ENCODE data around the gene GNG13.
"Not testable (repeated sequence)": the region's sequence is repeated elsewhere in the genome, so short reads cannot be mapped to it uniquely, and the experiment has no call there.

The GNG13 gene

GRCh38 chr16:792221-792995 lies 8.1 kb downstream of the GNG13 start:
- no peak for DNase-seq

DNA sequence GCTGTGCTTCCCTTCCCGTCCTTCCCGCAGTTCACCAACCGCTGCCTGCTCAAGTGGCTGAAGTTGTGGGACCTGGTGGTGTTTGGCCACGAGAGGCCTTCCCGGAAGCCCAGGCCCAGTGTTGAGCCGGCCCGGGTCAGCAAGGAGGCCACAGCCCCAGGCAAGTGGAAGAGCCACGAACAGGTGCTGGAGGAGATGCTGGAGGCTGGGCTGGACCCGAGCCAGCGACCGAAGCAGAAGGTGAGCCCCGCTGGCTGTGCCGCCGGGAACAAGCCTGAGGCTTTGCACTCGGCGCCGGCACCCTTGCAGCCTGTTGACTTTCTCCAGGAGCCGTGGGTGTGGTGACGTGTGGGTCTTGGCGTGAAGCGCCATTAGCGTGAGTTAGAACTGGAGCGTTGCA lies 9.4 kb downstream of the GNG13 start:
- DNase-seq: no peak

DNA sequence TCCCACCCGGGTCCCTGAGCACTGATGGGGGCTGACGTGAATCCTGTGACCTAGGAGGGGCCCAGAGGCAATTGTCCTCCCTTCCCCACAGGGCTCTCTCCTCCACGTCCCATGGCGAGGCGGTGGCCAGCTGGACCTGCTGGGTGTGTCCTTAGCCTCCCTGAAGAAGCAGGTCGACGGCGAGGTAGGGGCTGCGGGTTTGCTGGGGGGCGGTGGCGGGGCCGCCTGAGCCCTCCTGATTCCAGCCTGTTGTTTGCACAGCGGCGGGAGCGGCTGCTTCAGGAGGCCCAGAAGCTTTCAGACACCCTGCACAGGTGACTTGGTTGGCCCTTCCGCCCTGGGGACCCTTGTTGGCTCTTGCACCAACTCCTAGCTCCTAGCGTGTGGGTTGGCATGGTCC lies 10.4 kb downstream of the GNG13 start:
- no peak for DNase-seq

DNA sequence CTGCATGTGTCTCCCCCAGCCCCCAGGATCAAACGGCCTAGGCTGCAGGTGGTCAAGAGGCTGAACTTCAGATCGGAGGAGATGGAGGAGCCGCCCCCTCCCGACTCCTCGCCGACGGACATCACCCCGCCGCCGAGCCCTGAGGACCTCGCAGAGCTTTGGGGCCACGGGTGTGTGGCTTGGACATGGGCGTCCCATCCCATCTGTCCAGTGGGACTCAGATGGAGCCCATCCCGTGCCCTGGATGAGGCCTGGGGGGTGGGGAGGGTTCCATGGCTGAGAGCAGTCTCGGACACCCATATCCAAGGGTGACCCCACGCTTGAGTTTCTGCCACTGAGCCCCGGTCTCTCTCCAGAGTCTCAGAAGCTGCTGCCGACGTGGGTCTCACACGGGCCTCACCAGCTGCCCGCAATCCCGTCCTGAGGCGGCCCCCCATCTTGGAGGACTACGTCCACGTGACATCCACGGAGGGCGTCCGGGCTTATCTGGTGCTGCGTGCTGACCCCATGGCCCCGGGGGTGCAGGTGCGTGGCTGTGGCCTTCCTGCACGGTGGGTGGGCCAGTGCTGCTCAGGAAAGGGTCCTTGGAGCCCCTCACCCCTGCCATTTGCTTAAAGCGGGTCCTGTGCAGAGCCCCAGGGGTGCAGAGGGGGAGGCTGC lies 11.2 kb downstream of the GNG13 start:
- DNase-seq: no peak

DNA sequence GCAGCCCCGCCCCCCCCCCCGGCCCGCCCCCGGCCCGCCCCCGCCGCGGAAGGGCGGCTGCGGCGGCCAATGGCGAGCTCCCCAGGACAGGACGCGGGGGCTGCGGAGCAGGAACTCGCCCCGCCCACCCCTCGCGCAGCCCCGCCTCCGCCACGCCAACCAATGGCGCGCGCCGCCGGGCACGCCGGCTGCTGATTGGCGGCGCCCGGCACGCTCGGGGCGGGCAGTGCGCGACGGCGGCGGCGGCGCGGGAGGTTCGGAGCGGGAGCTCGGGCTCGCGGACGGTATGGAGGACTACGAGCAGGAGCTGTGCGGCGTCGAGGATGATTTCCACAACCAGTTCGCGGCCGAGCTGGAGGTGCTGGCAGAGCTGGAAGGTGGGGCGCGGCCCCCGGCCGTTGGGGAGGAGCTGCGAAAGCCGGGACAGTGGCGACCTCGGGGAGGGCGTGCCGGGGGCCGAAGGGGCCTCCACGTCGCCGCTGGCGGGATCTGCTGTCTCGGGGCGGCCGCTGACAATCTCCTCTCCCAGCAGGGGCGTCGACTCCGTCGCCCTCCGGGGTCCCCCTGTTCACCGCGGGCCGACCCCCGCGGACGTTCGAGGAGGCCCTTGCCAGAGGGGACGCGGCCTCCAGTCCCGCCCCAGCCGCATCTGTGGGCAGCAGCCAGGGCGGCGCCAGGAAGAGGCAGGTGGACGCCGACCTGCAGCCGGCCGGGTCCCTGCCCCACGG lies 12.0 kb downstream of the GNG13 start, which contains the start of gene CHTF18:
Gene CHTF18 (plus strand): TSS at position 222 of the 728 bp plus-strand sequence. CDS start 65 bp downstream, at position 287.
- peak; percentile 75 for DNase-seq

DNA sequence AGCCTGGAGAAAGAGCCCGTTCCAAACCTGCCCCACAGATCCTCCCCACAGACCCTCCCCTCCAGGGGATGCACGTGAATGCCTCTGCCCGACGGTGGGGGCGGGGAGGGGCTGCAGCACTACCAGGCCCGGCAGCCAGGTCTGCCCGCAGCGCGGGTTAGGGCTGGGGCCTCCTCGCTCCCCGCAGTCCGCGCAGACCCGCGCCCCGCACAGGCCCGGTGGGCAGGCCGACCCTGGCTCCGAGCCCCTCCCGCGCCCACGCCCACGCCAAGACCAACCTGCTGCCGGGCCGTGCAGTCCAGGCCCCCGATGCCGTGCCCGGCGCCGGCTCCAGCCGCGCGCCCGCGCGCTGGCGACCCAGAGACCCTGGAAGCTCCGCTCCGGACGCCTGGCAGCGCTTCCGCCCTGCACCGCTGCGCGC lies 12.5 kb downstream of the GNG13 start, which contains the start of gene RPUSD1:
Gene RPUSD1 (minus strand): TSS at position 404 of the 421 bp plus-strand sequence. CDS start 644 bp downstream, outside the sequence.
- DNase-seq: no peak

DNA sequence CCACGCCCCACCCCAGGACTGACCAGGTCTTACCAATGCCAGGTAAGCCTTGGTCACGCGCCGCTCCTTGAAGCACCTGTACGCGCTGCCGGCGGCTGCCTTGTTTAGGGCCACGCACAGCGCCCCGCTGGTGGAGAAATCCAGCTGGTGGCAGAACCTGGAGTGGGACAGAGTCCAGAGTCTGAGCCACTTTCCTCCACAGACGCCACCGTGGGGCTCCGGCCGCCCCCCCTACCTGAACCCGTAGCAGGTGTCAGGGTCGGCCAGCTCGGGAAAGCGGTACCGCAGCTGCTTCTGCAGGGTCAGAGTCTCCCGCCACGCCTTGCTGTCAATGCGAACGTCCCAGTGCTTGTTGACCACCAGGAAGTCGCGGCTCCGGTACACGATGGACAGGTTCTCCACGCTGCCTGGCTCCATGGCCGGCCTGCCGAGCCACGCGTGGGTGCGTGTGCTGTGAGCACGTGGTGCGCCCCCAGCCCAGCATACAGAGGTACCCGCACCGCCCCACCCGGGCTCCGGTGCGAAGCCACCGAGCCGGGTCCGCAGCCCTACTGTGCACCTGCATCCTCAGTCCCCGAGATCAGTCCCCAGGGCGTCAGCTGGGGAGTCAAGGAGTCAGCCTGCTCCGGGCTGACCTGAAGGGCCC lies 13.1 kb downstream of the GNG13 start:
- DNase-seq: no peak

DNA sequence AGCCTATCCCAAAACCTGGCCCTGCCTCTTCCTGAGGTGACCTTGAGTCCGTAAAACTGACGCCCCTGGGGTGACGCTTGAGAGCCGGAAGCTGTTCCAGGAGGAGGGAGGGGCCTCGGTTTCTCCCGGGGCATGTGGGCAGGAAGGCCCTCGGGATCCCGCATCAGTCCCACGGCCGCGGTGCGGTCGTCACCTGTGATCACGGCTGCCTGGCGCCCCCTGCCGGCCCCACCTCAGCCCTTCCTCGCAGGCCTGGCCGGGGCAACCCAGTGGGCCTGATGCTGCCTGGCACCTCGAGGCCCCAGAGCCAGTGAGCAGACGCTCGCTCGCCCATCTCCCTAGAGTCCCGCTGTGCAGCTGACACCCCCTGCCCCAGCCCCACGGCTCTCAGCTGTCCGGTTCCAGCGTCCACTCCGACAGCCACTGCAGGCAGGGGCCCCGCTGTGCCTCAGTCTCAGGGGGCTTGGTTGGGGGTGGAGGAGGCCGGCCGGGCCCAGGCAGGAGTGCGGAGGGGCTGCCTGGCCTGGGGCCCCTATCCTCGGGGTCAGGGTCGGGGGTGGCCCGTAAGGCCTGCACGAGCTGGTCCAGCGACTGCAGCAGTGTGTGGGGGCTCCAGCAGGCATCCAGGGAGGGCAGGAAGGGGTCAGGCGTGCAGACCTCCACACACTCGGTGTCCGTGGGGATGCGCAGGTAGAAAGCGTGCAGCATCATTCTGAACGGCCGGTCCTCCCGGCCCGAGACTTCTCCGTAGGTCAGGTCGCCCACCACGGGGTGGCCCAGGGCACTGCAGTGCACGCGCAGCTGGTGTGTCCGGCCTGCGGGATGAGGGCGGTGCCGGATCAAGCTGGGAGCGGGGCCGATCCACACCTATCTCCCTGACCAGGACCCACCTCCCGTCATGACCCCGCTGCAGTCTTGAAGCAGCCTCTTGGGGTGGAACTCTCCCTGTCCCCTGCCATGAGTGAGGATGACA lies 14.7 kb downstream of the GNG13 start:
- DNase-seq: no peak

GRCh38 chr16:784431-784830 lies 16.1 kb downstream of the GNG13 start:
- DNase-seq: no peak

GRCh38 chr16:783404-784161 lies 17.0 kb downstream of the GNG13 start:
- DNase-seq: no peak

GRCh38 chr16:782766-783403 lies 17.6 kb downstream of the GNG13 start:
- peak; percentile 60 for DNase-seq

DNA sequence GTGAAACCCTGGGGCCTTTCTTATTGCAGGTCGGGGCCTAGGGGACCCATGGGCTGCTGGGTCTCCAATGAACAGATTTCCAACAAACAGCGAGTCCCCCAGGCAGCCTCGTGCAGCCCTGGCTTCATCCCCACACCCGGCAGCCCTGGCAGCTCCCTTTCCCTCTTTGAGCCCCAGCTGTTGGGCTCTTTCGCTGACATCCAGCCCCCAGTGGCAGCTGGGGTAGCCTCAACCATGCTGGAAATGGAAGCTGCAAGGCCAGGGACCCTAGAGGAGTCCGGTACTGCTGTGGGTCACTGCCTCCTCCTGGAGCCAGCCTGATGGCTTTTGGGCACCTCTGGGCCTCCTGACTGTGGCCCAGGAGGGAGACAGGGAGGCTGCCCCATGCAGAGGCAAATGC lies 18.3 kb downstream of the GNG13 start:
- no peak for DNase-seq

- no peak for DNase-seq
These were observed 19.1 kb downstream of the GNG13 start for GRCh38 chr16:781346-782010.

DNA sequence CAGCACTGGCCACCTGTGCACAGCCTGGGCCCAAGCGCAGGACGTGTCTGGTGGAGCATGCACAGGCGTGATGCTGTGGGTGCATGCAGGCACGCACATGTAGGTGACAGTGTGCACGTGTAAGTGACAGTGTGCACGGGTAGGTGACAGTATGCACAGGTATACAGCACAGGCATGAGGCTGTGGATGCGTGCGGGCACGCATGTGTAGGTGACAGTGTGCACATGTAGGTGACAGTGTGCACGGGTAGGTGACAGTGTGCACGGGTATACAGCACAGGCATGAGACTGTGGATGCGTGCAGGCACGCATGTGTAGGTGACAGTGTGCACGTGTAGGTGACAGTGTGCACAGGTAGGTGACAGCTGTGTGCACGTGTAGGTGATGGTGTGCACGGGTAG lies 20.2 kb downstream of the GNG13 start:
- DNase-seq: no peak

DNA sequence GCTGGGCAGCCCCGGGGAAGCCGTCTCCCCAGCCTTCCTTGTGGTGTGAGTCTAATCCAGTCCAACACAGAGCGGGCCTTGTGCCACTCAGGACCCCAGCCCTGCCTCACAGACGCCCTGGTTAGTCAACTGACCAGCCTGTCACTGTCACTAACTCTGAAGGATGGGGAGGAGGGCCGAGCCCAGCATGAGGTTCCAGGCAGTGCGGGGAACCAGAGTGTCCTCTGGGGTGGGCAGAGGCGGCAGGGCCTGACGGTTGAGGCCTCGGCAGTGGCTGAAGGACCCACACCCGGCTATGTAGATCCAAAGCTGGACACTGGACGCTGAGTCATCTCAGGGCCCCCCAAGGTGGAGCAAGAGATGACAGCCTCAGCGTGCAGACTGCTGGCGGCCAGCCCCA lies 21.0 kb downstream of the GNG13 start:
- DNase-seq: no peak

DNA sequence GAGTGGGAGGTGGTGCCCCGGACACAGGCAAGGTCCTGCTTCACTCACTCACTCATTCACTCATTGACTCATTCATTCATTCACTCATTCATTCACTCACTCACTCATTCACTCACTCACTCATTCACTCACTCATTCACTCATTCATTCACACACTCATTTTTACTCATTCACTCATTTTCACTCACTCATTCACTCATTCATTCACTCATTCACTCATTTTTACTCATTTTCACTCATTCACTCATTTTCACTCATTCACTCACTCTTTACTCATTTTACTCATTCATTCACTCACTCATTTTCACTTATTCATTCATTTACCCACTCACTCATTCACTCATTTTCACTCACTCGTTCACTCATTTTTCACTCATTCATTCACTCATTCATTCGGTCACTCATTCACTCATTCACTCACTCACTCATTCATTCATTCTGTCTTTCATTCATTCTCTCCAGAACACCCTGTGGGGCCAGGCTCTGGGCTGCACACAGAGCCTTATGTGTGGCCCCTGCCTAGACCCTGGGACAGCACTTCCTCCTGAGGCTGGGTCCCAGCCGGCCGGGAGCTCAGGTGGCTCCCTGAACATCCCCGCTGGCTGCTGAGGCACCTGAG lies 21.5 kb downstream of the GNG13 start:
- no peak for DNase-seq

DNA sequence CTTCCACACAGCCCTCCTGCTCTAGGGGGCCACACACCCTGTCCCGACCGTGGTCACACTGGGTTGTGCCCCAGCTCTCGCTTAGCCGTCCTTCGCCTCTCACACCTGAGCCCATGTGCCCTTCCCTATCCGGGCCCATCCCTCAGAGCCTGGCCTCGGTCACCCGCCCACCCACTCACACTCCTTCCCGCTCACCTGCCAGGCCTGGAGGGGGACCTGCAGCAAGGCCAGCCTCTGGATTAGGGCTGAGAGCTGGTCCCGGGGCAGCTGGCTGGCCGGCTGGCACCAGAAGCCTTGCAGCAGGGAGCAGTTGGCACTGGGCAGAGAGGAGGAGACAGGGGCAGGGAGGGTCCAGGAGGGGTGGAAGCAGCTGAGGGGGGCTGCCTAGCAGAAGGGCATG lies 22.1 kb downstream of the GNG13 start:
- DNase-seq: no peak

GRCh38 chr16:777826-778225 lies 22.7 kb downstream of the GNG13 start:
- no peak for DNase-seq

- no peak for DNase-seq
These were observed 23.7 kb downstream of the GNG13 start for GRCh38 chr16:776824-777223.

DNA sequence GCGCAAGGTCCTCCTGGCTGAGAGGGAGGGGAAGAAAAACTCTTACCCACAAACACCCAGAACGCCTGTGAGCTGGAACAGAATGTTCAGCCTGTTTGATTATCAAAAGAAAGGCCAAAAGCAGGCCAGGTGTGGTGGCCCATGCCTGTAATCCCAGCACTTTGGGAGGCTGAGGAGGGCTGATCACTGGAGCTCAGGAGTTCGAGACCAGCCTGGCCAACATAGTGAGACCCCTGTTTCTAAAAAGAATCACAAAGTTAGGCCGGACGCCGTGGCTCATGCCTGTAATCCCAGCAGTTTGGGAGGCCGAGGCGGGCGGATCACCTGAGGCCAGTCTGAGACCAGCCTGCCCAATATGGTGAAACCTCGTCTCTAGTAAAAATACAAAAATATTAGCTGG lies 24.2 kb downstream of the GNG13 start:
- DNase-seq: not testable (repeated sequence)

All from NCI-H1105 (cell line).